Right forelimb (tissue), 1 donor: ENCODE data around the gene POFUT1.

Source experiments
- DNase-seq: peaks from one replicate; pipeline ENCODE4 v3.0.0-alpha.2; 2018

POFUT1 gene

GRCh38 chr20:32285082-32285620, 77.5 kb downstream of the POFUT1 start:
- no peak for DNase-seq

GRCh38 chr20:32285621-32286371, 78.1 kb downstream of the POFUT1 start:
- DNase-seq, result no peak

GRCh38 chr20:32287231-32287638, 79.6 kb downstream of the POFUT1 start:
- DNase-seq, result no peak
